HL-60 (cell line): ENCODE measurements around the gene PNMA8B.

Source experiments
- DNase-seq, 2 experiments: peaks; one replicate each; pipeline ENCODE4 v3.0.0-alpha.2; 2010 to 2020; ENCODE audit warnings: low read depth in 1 of 2, low spot score in 1 of 2
- H3K27ac ChIP-seq: fragments of 250-450 bp; sonication (Bioruptor Pico); replicated peaks from 2 replicates; pipeline ENCODE4 v1.5.1; 2020; ENCODE audit warnings: mild to moderate bottlenecking, moderate library complexity
- H3K27me3 ChIP-seq: fragments of 250-450 bp; sonication (Bioruptor Pico); 2 replicates; pipeline ENCODE4 v1.5.1; 2021; ENCODE audit warnings: mild to moderate bottlenecking, moderate library complexity; ENCODE audit not compliant: insufficient read depth, poor library complexity, severe bottlenecking
- H3K4me3 ChIP-seq: replicated peaks from 2 replicates; pipeline ENCODE4 v1.5.1; 2011; ENCODE audit warnings: mild to moderate bottlenecking, control low read depth, low read length; ENCODE audit not compliant: insufficient read depth
- GABPA ChIP-seq: IDR thresholded peaks from 2 replicates; pipeline ENCODE4 v1.6.1; 2012; ENCODE audit warnings: low read depth
- POLR2AphosphoS5 ChIP-seq: IDR thresholded peaks from 2 replicates; pipeline ENCODE4 v1.6.1; 2012; ENCODE audit warnings: low read depth
- SPI1 ChIP-seq: IDR thresholded peaks from 2 replicates; pipeline ENCODE4 v1.6.1; 2012; ENCODE audit warnings: low read depth, mild to moderate bottlenecking, borderline replicate concordance
- TF ChIP-seq, protein P1 (sequence below): IDR thresholded peaks from one replicate; pipeline ENCODE4 v1.5.1; 2011; ENCODE audit warnings: low read length, control low read depth, inconsistent platforms; ENCODE audit not compliant: insufficient read depth
- TF ChIP-seq, protein P2 (sequence below): IDR thresholded peaks from 2 replicates; pipeline ENCODE4 v1.6.1; 2012; ENCODE audit warnings: low read depth; ENCODE audit not compliant: insufficient replicate concordance

PNMA8B gene

DNA sequence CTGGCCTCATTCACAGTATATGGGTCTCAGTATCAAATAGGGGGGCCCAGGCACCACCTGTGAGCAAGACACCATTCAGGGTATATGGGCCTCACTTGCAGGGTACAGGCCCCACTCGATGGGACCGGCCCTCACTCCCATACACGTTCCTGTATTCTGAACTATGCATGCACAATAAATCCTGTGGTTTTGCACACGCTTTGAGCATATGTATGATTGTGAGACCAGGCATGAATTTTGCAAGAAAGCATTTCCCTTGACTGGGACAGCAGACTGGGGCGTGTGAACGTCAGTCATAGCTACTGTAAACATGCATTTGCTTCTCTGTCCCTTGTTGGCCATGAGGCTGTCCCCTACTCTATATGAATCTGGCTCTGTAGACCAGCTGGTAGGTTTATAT, 637 bp upstream of the PNMA8B start:
- Histone ChIP-seq H3K4me3 (no peak overlapping the region), H3K27me3 (peaks cover 37% of the 10 kb centered on the region), H3K27ac (no peak overlapping the region)
- DNase-seq, result no peak
- TF ChIP-seq SPI1, result no peak
- TF ChIP-seq POLR2AphosphoS5, result no peak
- TF ChIP-seq, protein P1, sequence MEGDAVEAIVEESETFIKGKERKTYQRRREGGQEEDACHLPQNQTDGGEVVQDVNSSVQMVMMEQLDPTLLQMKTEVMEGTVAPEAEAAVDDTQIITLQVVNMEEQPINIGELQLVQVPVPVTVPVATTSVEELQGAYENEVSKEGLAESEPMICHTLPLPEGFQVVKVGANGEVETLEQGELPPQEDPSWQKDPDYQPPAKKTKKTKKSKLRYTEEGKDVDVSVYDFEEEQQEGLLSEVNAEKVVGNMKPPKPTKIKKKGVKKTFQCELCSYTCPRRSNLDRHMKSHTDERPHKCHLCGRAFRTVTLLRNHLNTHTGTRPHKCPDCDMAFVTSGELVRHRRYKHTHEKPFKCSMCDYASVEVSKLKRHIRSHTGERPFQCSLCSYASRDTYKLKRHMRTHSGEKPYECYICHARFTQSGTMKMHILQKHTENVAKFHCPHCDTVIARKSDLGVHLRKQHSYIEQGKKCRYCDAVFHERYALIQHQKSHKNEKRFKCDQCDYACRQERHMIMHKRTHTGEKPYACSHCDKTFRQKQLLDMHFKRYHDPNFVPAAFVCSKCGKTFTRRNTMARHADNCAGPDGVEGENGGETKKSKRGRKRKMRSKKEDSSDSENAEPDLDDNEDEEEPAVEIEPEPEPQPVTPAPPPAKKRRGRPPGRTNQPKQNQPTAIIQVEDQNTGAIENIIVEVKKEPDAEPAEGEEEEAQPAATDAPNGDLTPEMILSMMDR, result no peak
- TF ChIP-seq GABPA, result no peak
- TF ChIP-seq, protein P2, sequence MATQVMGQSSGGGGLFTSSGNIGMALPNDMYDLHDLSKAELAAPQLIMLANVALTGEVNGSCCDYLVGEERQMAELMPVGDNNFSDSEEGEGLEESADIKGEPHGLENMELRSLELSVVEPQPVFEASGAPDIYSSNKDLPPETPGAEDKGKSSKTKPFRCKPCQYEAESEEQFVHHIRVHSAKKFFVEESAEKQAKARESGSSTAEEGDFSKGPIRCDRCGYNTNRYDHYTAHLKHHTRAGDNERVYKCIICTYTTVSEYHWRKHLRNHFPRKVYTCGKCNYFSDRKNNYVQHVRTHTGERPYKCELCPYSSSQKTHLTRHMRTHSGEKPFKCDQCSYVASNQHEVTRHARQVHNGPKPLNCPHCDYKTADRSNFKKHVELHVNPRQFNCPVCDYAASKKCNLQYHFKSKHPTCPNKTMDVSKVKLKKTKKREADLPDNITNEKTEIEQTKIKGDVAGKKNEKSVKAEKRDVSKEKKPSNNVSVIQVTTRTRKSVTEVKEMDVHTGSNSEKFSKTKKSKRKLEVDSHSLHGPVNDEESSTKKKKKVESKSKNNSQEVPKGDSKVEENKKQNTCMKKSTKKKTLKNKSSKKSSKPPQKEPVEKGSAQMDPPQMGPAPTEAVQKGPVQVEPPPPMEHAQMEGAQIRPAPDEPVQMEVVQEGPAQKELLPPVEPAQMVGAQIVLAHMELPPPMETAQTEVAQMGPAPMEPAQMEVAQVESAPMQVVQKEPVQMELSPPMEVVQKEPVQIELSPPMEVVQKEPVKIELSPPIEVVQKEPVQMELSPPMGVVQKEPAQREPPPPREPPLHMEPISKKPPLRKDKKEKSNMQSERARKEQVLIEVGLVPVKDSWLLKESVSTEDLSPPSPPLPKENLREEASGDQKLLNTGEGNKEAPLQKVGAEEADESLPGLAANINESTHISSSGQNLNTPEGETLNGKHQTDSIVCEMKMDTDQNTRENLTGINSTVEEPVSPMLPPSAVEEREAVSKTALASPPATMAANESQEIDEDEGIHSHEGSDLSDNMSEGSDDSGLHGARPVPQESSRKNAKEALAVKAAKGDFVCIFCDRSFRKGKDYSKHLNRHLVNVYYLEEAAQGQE, result no peak

DNA sequence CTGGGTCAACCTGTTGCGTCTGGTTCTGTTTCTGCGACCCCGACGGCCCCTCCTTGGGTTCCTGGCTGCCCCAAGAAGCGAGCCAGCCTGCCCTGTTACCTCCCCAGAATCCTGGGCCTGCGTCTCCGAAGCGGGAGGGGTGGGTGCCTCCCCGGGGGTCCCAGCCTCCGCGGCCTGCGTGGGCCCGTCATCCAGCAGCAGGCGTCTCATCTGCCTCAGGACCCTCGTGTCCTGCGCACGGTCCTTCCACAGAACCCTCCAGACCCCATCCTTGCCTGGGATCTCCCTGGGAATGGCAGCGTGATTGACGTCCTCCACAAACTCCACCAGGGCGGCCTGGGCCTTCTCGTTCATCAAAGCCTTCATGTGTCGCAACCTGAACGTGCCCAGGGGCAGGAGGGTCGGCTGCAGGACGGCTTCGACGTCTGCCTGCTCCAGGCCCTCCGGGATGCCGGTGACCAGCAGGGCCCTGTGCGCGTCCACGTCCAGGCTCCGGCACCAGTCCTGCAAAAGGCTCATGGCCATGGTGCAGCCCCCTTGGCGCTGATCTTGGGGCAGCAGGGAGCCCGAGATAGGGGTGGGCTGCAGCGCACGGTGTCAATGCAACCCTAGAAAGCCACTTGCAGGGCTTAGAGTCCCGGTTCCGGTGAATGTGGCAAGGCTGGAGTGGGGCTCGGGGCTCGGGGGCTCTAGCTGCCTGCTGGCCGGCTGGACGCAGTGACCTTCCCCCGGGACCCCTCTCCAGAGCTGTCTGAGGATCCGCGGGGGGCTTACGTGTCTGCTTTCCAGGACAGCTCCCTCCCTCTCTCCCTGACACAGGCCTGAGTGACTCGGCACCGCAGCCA, 504 bp downstream of the PNMA8B start:
- H3K27me3 ChIP-seq, result peaks cover 37% of the 10 kb centered on the region
- no peak for TF ChIP-seq POLR2AphosphoS5
- TF ChIP-seq, protein P2, result no peak
- TF ChIP-seq, protein P1, result no peak
- TF ChIP-seq GABPA, result no peak
- TF ChIP-seq SPI1, result no peak

DNA sequence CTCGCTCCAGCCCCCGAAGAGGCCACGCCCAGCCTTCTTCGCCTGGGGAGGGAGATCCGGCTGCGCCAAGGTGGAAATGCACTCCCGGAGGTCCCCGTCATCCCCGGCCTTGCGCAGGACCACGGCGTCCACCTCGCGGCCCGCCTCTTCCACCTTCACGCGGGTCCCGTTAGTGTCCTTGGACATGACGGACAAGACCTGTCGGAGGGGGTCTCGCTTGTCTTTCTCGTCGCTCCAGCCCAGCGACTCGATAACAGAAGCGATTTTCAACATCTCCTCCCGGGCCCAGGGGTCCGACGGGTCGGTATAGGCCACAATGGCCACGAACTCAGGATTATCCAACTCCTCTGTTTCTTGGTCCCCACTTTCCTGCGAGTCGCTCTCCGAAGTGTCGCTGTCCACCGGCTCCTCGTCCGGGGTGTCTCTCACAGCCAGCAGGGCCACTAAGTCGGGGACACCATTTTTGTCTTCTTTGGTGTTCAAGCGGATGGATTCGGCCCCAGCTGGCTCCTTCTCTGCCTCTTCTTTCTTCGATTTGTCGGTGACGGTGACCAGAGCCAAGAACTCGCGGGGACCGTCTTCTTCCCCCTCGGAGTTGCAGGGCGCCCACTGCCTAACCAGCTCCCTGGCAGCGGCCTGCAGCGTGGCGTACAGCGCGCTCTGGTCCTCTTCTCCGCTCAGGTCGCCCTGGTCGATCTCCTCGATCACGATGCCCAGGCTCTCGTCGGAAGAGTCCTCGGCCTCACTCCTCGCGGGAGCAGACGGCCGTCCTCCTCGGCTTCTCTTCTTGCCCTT, 1.3 kb downstream of the PNMA8B start:
- no peak overlapping the region for H3K4me3 ChIP-seq
- H3K27me3 ChIP-seq, result peaks cover 37% of the 10 kb centered on the region

More for the DNA sequence above, 504 bp downstream of the PNMA8B start:
- no peak overlapping the region for H3K27ac ChIP-seq
- DNase-seq, result no peak
- H3K4me3 ChIP-seq, result no peak overlapping the region

More for the DNA sequence above, 1.3 kb downstream of the PNMA8B start:
- H3K27ac ChIP-seq, result no peak overlapping the region
- TF ChIP-seq SPI1, result no peak
- no peak for TF ChIP-seq GABPA
- TF ChIP-seq, protein P2, result no peak
- no peak for TF ChIP-seq POLR2AphosphoS5
- TF ChIP-seq, protein P1, result no peak
- DNase-seq, result no peak
